ENCODE data around the gene USP8.

- TF ChIP-seq CTCF (IDR thresholded peaks at IDR 0.05; ENCODE audit: low read depth, low read length) (no peak), EZH2phosphoT487 (IDR thresholded peaks at IDR 0.05; ENCODE audit: low read depth) (no peak)
Measured at GRCh38 chr15:50558012-50558411, 133.8 kb downstream of the USP8 start.
